Activated CD4-positive, alpha-beta T cell treated with anti-CD3 and anti-CD28 coated beads, Interleukin-2, amount 50 U/mL, for 16 hours (primary cell): ENCODE results near the gene MCFD2.

Source experiments
- DNase-seq: peaks from one replicate; pipeline ENCODE4 v3.0.0-alpha.2; 2020

MCFD2 gene

DNA sequence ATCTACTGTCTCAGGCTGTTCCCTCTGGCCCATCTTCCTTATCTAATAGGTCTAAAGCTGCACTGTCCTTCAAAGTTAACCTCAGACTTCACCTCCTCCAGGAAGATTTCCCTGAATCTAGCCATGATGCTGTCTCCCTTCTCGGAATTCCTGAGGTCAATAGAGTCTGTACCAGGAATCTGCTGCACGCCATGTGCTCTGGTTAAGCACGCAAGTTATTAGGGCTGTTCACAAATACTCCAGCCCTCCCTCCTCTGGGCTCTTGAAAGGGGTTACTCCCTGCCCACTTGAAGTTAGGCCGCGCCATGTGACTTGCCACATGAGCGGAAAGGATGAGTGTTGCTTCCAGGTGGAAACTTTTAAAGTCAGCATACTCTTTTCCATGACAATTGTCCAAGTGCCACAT is 43.6 kb downstream of the MCFD2 start:
- DNase-seq, result no peak

GRCh38 chr2:46870051-46870839 is 45.4 kb downstream of the MCFD2 start:
- no peak for DNase-seq

GRCh38 chr2:46869621-46870020 is 46.0 kb downstream of the MCFD2 start:
- DNase-seq, result no peak

DNA sequence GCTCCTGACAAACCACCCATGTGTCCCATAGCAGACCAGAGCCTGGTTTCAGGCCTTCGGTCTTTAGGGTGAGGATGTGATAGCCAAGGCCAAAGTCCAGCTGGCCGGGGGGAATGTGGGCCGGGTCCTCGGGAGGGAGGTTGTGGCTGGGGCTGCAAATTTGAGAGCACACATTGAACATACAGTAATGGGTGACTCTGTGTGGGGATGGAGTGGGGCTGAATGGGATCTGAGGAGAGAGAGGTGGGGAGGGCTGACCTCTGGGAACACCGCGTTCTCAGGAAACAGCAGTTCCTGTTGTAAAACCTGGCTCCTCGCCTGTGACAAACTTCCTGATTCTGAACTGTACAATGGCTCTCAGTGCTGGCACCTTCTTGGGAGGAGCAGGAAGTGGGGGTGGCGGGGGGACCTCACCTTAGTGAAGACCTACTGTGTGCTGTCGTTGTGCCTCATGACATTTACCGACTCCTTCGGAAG is 48.8 kb downstream of the MCFD2 start:
- no peak for DNase-seq

DNA sequence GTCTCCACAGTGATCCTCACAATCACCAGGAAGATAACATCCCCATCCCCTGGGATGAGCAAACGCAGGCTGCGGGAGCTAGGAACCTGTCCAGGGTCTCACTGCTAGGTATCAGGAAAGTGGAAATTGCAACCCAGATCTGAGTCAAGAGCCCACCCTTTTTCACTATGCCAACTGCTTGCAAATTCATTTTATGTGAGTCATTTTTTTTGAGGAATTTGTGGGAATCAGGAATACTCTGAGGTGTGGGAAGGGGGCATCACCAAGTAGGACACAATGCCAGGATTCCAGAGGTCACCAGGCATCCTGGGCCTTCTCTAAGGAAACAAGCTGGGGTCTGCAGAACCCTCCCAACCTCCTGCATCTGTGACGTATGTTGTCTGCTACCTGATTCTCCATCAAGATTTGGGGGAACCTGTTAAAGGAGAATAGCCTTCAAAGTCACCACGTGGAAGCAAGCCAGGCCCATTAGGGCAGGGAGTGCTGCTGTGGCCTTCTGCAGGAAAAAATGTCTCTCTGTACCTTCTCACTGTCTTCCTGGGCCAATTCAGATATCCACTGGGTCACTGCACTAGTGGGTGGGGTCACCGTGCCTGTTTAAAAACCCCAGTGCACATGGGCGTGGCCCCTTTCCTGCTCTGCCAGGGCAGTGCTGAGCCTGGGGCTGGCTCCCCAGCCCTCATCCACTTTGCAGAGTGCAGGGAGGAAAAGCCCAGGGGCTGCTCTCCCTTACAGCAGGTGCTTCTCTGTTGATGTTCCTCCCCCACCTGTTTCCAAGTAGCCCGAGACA is 50.2 kb downstream of the MCFD2 start:
- DNase-seq, result no peak

DNA sequence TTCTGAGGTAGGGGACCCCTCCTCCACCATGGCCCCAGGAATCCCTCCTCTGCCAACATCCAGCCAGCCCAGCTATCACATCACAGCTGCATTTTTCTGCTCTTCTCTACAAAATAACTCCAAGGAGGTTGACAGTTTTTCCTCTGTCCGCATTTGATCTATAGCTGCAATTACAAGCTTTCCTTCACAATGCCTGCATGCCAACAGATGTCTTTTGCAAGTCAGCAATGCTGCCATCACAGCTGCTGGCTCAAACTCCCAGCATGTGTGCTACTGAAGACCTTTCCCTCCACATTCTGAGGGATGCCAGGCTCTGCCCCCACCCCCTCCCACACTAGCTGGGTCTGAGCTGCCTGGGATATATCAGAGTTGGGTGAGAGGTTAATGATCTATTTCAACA is 51.7 kb downstream of the MCFD2 start:
- no peak for DNase-seq

GRCh38 chr2:46862514-46862913 is 53.1 kb downstream of the MCFD2 start:
- no peak for DNase-seq

DNA sequence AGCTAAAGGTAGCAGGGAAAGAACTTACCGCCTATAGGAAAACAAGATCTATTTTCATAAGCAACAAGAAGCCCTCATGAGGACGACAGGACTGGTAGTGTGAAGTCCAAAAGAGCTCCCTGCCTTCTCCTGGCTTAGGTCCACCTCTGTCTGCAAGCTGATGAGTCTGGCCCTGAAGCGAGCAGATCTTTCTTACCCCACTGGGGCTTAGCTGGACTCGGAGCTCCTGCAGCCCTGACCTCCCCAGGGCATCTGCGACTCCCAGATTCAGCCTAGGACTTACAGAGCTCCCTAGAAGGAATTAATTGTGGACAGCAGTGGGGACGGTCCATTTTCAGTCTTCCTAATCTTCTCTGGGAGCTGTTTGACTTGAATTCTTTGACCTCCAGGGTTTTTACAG is 53.7 kb downstream of the MCFD2 start:
- no peak for DNase-seq

GRCh38 chr2:46859482-46859881 is 56.1 kb downstream of the MCFD2 start:
- no peak for DNase-seq

DNA sequence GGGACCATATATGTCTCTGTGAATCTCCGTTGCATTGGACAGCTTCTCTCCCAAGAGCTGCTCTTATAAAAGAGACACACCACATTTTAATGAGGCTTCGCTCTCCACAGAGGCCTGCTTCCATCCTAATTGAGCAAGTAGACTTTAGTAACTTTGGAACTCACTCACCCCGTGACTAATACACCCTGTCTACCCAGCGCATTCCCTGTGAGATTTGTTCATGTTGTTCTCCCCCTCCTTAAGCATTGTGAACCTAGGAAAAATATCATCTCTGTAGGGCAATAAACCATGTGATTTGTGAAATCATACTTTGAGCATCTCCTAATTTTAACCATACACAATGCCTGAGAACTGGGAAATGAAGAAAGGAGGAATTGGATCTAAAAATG is 56.9 kb downstream of the MCFD2 start:
- no peak for DNase-seq

DNA sequence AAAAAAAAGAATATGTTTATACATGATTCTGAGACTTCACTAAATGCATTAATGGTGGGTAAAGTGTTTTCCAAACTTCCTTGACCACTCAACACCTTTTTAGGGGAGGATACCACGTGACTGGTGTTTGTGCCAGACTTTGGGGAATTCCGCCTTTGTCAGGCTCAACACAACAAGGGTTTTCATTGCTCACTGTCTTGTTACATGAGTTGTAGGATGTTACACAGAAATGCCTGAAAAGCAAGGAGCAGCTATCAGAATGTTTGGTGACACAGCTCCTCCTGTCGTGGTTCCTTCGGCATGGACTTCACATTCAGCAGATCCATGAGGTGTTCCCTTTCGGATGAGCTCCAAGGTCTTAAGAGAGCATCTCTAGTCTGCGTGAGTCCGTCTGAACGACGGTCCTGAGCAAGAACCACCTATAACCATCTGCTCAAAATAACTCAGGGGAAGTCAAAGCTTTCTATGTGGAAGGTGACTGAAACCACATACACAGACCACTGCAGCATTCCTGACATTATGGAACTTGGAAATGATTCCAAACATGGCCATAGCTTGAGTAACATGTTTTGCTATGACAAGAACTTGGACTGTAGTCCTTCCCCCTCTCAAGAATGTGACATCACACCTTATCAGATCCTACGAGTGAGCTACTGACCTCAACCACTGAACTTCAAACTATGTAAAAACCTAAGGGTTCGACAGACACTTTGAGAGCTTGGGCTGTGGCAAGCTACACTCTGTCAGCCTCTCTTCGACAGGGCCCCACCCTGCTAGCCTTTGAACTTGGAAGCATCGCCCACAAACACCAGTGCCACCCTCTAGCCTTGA is 57.5 kb downstream of the MCFD2 start:
- no peak for DNase-seq

DNA sequence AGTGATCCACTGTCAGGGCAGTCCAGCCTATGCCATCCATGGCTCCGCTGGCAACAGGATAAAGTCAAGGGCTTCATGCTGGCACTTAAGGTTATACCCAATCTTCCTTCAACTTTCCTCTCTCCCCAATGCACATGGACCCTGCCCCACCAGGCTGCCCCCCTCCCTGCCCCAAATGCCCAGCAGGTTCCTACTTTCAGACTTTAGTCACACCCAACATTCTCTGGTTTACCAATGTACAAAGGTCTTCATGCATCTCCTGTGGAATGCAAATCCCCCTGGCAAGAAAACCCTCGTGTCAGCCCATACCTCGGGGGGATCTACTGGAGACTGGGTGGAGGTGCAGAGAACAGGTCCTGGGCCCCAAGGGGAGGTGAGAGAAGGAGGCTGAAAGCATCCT is 59.3 kb downstream of the MCFD2 start:
- no peak for DNase-seq

GRCh38 chr2:46855805-46856204 is 59.8 kb downstream of the MCFD2 start:
- DNase-seq, result no peak

DNA sequence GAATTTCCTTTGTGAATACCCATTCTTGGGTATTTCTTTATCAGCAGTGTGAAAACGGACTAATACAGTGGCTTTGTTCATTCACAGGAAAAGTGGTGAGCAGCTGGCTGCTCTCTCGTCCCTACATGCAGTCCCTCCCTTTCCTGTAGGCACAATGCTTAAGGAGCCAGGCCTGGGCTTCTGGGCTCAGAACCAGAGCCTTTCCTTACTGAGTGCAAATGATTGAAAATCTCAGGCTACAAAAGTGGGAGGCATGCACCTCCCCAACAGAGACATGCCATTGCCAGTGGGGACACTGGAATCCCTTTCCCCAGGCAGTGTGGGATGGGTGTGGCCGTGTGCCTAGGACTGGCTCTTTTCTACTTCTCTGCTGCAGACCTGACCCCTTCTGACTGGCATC is 61.3 kb downstream of the MCFD2 start:
- no peak for DNase-seq

DNA sequence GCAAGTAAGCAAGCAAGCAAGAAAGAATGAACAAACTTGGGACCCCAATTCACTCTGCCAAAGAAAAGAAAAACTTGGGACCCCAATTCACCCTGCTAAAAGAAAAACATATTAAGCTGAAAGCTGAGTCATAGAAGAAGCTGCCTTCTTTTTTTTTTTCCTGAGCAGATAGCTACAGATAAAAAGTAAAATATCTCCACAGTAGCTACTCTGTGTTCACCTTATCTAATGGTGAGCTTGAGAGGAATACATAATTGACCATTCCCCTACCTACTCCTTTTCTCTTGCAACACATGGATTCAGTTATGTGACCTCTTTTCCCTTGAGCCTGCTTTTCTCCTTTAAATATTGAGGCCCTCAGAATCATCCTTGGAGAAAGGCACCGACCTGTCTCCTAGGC is 63.0 kb downstream of the MCFD2 start:
- DNase-seq, result no peak

DNA sequence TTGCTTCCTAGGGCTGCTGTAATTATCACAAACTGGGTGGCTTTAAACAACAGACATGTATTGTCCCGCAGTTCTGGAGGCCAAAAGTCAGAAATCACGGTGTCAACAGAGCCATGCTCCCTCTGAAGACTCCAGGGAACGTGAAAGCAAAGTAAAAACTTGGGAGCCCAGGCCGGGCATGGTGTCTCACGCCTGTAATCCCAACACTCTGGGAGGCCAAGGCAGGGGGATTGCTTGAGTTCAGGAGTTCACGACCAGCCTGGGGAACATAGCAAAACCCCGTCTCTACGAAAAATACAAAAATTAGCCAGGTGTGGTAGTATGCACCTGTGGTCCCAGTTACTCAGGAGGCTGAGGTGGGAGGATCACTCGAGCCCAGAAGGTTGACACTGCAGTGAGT is 63.5 kb downstream of the MCFD2 start:
- no peak for DNase-seq
